CD4-positive, alpha-beta T cell treated with Interleukin-4 for 4 hours (primary cell): ENCODE data around the gene DAO.
"Not testable (repeated sequence)": the region's sequence is repeated elsewhere in the genome, so short reads cannot be mapped to it uniquely, and the experiment has no call there.

Experiments
- DNase-seq: peaks from one replicate; pipeline ENCODE4 v3.0.0-alpha.2; 2020

Gene DAO

DNA sequence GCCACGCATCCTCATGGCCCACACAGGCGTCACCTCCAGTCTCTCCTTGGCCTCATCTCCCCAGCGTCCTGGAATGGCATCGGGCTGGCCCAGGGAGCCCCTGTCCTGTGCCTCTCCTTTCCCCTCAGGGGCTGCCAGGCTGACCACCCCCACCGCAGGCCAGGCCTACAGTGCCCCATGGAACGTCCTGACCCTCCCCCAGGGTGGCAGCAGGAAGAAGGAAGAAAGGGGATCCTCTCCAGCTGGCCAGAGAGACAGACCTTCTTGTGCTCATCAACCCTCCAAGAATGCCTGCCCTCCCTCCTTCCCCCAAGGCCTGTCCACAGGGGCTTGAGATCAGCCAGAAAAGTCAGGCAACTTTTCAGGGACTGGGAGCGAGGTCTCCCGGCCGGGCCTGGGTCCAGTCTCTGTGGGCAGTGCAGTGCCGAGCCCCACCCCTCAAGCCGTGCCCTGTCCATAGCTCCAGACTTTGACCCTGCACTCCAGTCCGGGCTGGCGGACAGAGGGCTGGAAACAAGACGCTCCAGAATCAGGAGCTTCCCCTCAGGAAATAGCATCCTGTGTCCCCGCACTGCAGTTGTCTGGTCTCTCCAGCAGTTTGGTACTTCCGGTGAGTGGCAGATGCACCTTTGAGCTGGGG is at the start of gene DAO:
Gene DAO, plus strand, starts transcription at position 478 of the 640 bp plus-strand sequence. CDS start 4,915 bp downstream, outside the sequence.
- DNase-seq, result no peak

DNA sequence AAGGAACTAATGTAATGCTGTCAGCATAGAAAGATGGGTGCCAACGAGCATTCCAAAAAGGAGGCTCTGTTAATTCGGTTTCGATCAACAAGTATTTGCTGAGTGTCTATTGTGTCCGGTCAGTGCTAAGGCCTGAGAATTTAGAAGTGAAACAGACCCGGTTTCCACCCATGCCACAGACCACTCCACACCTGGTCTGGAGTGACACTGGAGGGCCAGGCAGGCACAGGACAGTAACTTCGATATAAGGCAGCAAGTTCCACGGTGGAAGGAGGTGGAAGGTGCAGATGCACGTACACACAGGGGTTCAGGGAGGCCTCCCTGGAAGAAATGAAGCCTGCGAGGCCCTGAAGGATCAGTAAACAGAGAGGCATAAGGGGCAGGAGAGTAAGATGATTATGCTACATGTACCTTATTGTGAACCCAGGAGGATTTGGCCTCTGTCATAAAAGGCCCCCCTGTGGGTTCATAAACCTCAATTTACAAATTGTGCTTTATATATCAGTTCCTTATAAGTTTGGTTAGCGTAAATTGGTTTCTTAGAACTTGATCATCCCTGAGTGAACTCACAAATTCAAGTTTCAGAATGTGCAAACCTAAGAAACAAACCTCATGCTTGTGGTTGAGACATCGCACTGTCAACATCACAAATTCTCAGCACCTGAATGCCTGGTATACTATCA is 48.4 kb upstream of the DAO start:
- no peak for DNase-seq

DNA sequence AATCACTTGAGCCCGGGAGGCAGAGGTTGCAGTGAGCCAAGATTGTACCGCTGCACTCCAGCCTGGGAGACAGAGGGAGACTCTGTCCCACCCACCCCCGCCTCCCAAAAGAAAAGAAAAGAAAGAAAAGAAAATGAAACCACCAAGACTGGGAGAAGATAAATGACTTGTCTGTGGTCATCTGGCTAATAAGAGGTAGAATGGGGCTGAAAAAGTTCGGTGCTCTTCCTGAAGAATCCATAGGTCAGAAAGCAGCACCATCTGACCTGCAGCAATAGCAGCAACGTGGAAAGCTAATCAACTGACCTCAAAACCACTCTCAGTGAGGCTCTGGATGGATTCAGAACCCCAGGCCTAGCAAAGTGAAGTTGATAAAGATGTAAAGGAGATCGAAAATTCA is 47.7 kb upstream of the DAO start:
- no peak for DNase-seq

DNA sequence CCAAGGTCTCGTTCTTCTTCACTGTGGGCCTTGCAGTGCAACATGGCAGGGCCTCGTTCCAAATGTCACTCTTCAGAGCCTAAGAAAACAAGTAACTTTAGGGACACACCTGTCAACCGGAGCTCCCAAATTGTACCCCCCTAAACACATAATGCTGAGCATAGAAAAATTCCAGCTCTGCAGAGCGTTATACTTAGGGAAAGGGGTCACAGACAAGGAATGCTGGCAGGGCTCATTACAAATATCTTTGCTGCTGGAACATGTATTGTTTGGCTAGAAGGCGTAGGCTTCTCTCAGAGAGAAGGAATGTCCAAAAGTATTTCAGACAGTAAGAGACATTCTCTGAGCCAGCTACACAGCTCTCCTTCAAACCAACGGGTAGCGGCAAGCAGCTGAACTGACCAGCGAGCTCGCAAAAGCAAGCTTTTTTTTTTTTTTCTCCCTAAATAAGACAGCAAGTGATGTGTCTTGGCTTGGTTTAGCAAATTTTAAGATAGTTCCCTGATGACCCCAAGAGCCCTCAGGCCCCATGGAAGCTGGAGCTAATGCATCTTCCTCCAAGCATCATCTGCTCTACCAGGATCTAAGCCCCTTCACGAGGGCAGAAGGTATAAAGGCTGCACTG is 47.0 kb upstream of the DAO start:
- DNase-seq, result no peak

DNA sequence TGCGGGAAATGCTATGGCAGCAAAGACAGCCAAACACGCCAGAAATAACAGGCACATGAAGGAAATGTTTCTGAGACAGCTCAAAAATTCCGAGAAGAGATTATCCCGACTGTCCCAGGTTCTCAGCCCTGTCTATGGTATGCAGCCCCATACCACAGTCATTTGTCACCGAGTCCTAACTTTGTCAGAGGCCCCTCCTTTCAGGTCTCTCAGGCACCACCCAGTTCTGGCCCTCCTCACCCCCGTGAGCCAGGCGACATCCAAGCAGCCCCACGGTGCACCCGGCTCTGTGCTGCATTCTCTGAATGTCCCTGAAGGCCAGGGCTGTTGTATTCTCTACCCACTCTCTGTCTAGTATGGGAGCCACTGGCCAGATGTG is 46.5 kb upstream of the DAO start:
- no peak for DNase-seq

DNA sequence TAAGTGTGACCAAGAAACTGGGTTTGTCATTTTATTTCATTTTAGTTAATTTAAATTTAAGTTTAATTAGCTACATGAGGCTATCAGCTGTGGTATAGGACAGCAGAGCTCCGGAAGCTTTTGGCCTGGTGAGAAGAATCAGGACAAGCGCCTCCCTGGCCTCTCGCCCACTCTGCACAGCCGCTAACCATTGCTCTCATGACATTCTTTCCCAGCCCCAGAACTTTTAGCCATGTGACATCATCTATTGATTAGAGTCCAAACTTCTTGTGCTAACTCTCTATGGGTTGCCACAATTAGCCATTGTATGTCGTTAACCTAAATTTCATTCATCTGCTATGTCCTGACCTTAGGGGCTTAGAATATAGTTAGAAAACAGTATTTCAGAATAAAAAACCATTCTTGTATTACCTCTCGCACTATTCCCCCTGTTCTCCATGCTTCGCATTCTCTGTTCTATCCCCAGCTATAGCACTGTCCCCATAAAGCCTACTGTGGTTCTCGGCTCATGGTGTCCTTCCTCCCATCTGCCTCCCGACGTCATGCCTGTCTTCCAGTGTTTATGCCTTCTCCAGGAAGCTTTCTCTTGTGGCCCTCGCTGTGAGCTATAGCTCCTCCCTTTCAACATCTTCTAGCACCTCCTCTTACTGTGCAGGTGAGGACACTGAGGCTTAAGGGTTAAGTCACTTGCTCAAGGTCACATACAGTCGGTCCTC is 46.0 kb upstream of the DAO start:
- no peak for DNase-seq

DNA sequence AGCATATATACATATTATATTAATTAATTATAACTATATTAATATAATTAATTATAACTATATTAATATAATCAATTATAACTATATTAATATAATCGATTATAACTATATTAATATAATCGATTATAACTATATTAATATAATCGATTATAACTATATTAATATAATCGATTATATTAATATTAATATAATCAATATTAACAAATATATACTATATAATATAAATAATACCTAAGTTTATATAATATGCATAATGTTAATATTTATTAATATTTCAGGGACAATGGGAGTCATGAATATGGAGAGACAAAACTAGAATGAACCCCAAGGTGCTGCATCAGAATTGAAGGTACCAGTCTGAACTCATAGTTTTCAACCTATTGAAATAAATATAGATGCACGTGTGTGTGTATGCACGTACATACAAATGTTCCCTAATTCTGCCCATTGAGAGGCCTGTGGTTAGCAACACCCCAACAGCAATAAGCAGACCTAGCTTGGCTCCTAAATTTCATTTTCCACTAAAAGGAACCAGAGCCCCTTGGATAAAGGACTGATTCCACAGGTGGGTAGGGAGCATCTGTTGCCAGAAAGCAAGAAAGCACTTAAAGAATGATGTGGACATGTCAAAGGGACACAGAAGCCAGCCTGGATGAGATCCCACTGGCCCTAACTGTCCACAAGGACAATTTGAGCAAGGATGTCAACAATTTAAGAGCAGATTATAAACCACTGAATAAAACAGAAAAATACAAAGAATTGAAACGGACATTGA is 43.8 kb upstream of the DAO start:
- no peak for DNase-seq

DNA sequence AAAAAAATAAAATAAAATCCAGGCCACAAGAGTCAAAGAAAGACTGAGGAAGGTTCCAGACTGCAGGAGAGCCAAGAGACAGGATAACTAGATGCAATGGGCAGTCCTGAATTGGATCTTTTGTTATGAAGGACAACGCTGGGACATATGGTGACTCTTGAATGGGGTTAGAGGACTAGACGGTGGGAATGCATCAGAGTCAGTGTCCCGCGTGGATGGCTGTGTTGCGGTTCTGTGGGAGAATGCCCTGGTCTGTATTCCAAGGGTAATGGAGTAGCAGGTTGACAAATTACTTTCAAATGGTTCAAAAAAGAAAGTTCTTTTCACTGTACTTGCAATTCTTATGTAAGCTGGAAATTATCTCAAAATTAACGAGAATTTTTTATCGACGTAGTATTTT is 42.7 kb upstream of the DAO start:
- no peak for DNase-seq

DNA sequence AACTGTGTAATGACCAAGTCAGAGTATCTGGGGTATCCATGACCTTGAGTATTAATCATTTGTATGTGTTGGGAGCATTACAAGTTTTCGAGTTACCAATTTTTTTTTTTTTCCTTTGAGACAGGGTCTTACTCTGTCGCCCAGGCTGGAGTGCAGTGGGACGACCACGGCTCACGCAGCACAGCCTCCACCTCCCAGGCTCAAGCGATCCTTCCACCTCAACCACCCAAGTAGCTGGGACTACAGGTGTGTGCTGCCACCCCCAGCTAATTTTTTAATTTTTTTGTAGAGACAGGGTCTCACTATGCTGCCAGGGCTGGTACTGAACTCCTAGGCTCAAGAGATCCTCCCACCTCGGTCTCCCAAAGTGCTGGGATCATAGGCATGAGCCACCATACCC is 42.2 kb upstream of the DAO start:
- DNase-seq, result no peak

DNA sequence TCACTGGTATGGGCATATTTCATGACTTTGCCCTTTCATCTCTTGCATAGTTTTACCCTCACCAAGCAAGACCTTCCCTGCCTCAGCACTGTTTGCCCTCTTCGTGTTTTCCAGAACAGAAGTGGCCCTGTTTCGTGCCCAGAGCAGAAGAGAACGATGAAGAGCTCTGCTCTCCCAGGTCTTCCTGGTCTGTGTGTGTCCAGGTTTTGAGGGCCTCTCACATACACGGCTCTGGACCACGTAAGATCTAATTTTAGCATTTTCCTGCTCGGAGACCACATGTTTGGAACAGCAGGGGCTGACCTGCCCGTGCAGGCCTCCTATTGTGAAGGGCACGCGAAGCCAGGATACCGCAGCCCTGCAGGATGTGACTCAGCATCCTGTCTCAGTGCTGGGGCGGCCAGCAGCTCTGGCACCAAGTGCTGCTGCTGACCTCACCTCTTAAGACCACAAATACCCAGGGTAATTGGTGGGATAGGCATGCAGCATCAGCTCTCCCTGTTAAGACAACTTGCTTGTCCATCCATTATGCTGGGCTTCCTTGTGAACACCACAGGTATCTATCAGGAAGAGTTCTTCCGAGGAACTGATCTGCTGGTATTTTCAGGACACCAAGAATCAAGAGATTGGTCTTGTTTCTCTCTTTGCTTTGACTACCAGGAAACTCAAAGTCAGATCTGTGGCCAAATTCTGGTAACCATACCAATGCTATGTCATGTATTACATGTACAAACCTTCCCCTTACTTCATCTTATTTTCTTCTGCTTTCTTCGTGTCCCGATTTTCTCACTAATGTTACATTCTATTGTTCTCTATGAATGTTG is 41.5 kb upstream of the DAO start:
- DNase-seq, result peak; percentile 81

DNA sequence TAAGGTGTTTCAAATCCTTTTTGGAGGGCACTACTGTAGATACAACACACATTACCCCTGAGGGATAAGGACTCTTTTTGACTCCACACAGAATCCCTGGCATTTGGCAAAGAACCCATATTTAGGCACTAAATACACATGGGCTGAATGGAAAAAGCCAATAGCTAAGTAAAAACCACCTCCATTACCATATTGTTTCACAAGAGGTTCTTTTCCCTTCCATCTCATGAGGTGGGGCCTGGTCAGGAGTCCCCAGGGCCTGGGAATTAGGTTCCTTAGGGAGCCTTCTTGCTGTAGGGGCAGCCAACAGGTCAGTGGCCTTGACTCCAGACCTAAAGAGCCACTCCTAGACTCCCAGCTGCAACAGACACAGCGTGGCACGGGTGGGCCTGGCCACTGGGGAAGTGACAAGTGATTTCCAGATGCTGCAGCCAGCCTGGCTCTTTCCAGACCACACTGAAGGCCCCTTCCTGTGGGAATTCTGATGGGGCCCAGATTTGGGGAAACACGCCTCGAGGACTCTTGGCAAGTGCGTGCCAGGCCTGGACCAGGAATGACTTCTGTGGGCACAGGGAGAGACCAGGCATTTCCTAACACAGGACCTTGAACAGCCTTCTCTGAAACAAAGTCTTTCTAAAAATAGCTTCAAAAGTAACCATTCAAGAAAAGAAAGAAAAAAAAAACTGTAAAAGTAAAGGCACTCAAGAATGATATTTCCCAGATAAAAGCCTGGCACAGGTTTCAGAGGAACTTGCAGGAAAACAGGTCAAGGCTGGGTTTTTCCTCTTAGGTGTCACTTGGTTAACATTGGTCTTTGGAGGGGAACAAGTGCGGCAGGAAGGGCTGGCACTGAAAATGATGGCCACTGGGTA is 40.6 kb upstream of the DAO start:
- DNase-seq, result no peak

DNA sequence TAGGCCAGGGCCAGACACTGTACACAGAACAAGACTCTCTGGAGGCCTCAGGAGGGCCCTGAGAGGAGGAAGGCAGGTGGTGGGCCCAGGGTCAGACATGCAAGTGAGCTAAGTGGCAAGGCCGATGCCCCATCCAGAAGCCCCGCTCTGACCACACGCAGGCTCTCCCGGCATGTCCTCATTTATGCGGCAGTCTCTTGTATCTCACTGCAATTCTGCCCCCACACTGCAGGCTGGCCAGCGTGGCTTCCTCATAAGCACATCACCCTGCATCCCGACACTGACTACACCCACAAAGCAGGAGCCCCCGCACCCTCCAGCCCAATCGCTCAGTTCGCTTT is 40.0 kb upstream of the DAO start:
- no peak for DNase-seq

DNA sequence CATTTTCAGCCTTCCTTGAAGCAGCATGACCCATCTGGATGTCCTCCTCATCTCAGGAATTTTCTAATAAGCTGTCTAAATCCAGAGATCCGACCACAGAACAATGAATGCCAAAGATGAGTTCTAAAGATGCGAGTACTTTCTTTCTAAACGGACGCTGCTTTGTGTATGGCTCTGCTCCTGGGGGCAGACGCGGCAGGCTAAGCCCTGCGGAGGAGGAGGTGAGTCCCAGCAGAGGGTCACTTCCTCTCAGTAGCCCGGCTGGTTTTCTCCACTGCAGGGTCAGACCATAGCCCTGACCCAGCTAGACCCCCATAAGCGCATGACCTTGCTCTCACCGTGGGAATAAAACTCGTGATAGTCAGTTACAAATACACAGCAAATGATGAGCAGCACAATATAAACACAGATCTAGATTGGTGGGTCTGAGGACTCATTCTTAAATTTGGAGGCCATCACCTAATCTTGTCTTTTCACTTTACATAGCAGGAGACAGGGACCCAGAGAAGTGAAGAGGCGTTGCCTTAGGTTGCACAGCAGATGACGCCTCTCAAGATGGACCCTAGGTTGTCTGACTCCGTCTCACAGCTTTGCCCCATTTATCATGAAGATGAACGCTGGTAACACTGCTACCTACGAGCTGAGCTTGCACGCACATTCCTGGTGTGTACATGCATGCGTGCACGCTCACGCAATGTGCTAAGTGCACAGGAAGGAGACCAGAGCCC is 39.1 kb upstream of the DAO start:
- DNase-seq, result no peak

DNA sequence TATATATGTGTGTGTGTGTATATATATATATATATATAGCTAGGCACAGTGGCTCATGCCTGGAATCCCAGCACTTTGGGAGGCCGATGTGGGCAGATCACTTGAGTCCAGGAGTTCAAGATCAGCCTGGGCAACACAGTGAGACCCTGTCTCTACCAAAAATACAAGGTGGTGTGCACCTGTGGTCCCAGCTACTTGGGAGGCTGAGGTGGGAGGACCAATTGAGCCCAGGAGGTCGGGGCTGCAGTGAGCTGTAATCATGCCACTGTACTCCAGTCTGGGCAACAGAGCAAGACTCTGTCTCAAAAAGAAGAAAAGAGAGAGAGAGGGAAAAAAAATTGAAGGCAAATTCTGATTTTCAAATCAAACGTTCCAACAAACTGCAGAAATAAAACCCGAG is 38.1 kb upstream of the DAO start:
- not testable (repeated sequence) for DNase-seq

DNA sequence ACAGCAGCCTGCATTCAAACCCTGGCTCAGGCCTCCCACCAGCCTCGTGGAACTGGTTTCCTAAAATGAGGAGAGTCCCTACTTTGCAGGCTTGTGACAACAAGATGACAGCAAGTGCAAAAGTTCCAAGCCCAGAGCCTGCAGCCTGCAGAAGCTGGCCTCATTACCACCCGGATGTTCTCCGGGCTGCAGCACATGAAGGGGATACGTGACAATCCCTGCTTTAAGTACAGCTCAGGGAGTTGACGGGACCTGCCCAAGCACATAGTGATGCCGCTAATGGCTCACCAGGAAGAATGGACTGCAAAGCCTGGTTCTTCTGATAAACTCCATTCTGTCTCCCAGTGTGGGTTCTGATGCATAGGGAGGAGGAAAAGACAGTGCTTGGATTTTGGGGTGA is 37.5 kb upstream of the DAO start:
- no peak for DNase-seq

DNA sequence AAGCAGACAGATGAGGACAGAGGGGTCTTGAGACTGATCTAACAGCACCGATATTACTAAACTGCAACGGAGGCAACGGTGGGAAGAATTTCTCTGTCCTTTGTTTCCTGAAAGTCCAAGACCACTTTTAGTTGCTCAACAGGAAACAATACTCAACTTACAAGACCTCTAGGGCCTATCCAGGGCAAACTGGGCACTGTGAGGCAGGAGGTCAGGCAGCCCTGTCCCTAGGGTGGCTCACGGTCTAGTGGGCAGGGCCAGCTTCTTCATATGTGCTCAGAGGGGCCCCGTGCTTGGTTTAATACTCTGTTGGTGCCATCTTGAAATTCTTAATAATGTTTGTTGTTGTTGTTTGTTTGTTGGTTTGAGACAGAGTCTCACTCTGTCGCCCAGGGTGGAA is 36.7 kb upstream of the DAO start:
- DNase-seq, result no peak

DNA sequence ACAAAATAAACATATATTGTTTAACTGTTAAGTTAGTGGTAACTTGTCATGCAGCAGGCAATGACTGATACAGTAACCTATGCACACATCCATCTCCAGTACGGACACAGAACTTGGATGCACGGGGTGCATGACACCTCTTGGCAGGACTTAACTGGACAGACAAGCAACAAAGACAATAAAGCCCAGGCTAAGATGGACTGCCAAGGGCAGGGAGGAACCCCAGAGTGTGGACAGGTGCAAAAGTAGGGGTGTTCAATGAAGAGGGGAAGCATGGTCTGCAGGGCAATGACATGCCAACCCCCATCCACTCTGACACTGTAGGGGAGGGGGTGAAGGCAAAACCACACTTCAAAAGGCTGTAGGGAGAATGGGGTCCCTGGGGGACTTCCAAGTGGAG is 34.2 kb upstream of the DAO start:
- no peak for DNase-seq

DNA sequence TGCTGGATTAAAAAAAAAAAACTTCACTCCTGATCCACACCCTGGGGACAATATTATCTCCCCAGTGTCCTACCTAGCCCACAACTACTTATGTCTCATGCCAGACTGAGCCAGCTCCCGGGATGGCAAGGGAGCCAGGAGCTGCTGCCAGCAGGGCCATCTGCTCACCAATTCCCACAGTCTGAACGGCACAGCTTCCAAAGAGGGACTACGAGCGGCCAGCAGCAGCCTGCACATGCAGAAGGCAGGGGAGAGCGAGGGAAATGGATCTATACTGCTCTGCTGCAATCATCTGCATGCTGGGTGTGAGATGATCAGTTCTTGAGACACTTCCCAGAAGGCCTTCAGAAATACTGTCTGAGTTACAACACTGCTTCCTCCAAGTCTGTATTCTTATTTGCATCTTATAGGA is 33.6 kb upstream of the DAO start:
- no peak for DNase-seq

DNA sequence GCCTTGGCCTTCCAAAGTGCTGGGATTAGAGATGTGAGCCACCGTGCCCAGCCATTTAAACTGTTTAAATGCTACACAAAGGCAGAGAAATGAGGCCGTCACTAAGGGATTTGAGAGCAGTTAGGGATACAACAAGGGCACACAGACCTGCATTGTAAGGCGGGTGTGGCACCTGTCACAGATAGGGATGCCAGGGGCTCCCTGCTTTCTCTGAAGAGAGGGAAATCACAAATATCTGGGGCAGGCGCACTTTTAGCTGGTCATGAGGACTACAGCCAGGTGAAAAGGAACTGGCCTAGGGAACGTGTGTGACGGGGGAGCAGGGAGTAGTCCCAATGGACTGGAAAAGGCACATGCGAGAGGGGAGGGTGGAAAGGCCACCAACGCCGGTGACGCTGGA is 32.2 kb upstream of the DAO start:
- DNase-seq, result no peak

DNA sequence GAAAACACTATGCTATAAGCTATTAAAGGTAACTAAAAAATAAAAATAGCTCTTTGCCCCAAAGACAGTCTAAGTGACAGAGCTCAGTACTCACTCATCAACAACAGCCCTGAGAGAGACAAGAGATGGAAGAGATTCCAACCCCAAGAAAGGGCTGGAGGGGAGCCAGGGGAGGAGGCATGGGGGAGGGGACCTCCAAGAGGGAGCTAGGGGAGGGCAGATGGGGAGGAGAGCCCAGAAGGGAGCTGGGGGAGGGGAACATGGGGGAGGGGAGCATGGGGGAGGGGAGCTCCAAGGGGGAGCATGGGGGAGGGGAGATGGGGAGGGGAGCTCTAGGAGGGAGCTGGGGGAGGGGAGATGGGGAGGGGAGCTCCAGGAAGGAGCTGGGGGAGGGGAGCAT is 30.2 kb upstream of the DAO start:
- no peak for DNase-seq
